ENCODE data around the gene GATD1. TPM values are rescaled to one million over a fixed set of nuclear protein-coding genes. Genes with fewer than 3 reads are reported as not detected.

Gene GATD1
- total and polyA plus RNA-seq, 9 of the 15 experiments (the other 6 are each of a cell fraction or from before 2014, with no cell fraction given), result 2.8 to 144 (median 36.9) TPM

- TF ChIP-seq RREB1 (CRISPR knock-in tag; IDR thresholded peaks at IDR 0.05) (no peak), PHF8 (IDR thresholded peaks at IDR 0.05; ENCODE audit: borderline replicate concordance, low read length) (peak; percentile 47; the same call in 1 of the 2 replicates), PBX2 (CRISPR knock-in tag; IDR thresholded peaks at IDR 0.05; ENCODE audit: low read depth) (no peak), PBX2 (tag; conservative IDR thresholded peaks at IDR 0.05; ENCODE audit: low read depth) (no peak), CBFB (CRISPR knock-in tag; IDR thresholded peaks at IDR 0.05) (peak; percentile 65; the same call in 1 of the 2 replicates), ZNF318 (IDR thresholded peaks at IDR 0.05; ENCODE audit: borderline replicate concordance in 1 of 2, low read depth in 1 of 2) (no peak), ZNF449 (CRISPR knock-in tag; IDR thresholded peaks at IDR 0.05) (no peak), ESRRB (CRISPR knock-in tag; IDR thresholded peaks at IDR 0.05; ENCODE audit: borderline replicate concordance) (no peak)
Measured at GRCh38 chr11:810040-810567, 32.8 kb upstream of the GATD1 start (continued).

Data from K562 (cell line).